ENCODE data around the gene CACNA1A. TPM values are rescaled to one million over a fixed set of nuclear protein-coding genes. Genes with fewer than 3 reads are reported as not detected.
"Not testable (repeated sequence)": the region's sequence is repeated elsewhere in the genome, so short reads cannot be mapped to it uniquely, and the experiment has no call there.

The CACNA1A gene
- total and polyA plus RNA-seq, 3 experiments from 2014 or later: 0.20 to 0.42 TPM; not detected in 1

GRCh38 chr19:13363954-13364353, 142.3 kb downstream of the CACNA1A start:
- Mint-ChIP-seq H3K4me1 (no peaks in the 10 kb centered on the region), H3K9me3 (peaks cover 8 to 14% (median 10%) of the 10 kb centered on the region in 5 donors), H3K36me3 (no peaks in the 10 kb centered on the region), H3K27me3 (peaks cover 21 to 24% of the 10 kb centered on the region in 2 donors), H3K27ac (no peak overlapping the region), H3K4me3 (no peak overlapping the region)
- H3K27ac ChIP-seq (ENCODE audit: low read depth, low read length): no peak overlapping the region
- H3K27me3 ChIP-seq (ENCODE audit: insufficient read depth, low read length, poor library complexity, severe bottlenecking): no peaks in the 10 kb centered on the region
- H3K4me3 ChIP-seq (ENCODE audit: low read length): no peak overlapping the region
- CTCF ChIA-PET: no interaction called here
- no peaks in the 10 kb centered on the region for H3K36me3 ChIP-seq (ENCODE audit: insufficient read depth, low read length)
- no peak for DNase-seq
- POLR2A ChIA-PET: no interaction called here
- H3K4me1 ChIP-seq (ENCODE audit: insufficient read depth, low read length): no peaks in the 10 kb centered on the region
- H3K9me3 ChIP-seq (ENCODE audit: low read length): no peaks in the 10 kb centered on the region

- Histone ChIP-seq H3K36me3 (ENCODE audit: insufficient read depth, low read length) (no peaks in the 10 kb centered on the region), H3K27ac (ENCODE audit: low read depth, low read length) (no peak overlapping the region), H3K27me3 (ENCODE audit: insufficient read depth, low read length, poor library complexity, severe bottlenecking) (no peaks in the 10 kb centered on the region), H3K4me3 (ENCODE audit: low read length) (no peak overlapping the region), H3K4me1 (ENCODE audit: insufficient read depth, low read length) (no peaks in the 10 kb centered on the region), H3K9me3 (ENCODE audit: low read length) (no peaks in the 10 kb centered on the region)
- H3K4me1 Mint-ChIP-seq: no peaks in the 10 kb centered on the region
- H3K9me3 Mint-ChIP-seq: peaks cover 8 to 16% (median 10%) of the 10 kb centered on the region in 5 donors
- no peak for DNase-seq
- H3K4me3 Mint-ChIP-seq: no peak overlapping the region
- ChIA-PET CTCF (no interaction called here), POLR2A (no interaction called here)
- no peaks in the 10 kb centered on the region for H3K36me3 Mint-ChIP-seq
- no peak overlapping the region for H3K27ac Mint-ChIP-seq
- peaks cover 21 to 24% of the 10 kb centered on the region in 2 donors for H3K27me3 Mint-ChIP-seq
Measured at GRCh38 chr19:13363245-13363644, 143.0 kb downstream of the CACNA1A start.

GRCh38 chr19:13362668-13363067, 143.6 kb downstream of the CACNA1A start:
- peaks cover 8 to 16% (median 10%) of the 10 kb centered on the region in 5 donors for H3K9me3 Mint-ChIP-seq
- Histone ChIP-seq H3K4me1 (ENCODE audit: insufficient read depth, low read length) (no peaks in the 10 kb centered on the region), H3K36me3 (ENCODE audit: insufficient read depth, low read length) (no peaks in the 10 kb centered on the region), H3K27ac (ENCODE audit: low read depth, low read length) (no peak overlapping the region), H3K9me3 (ENCODE audit: low read length) (no peaks in the 10 kb centered on the region), H3K4me3 (ENCODE audit: low read length) (no peak overlapping the region), H3K27me3 (ENCODE audit: insufficient read depth, low read length, poor library complexity, severe bottlenecking) (no peaks in the 10 kb centered on the region)
- H3K27ac Mint-ChIP-seq: no peak overlapping the region
- DNase-seq: no peak
- H3K27me3 Mint-ChIP-seq: peaks cover 21 to 24% of the 10 kb centered on the region in 2 donors
- CTCF ChIA-PET: no interaction called here
- no peaks in the 10 kb centered on the region for H3K36me3 Mint-ChIP-seq
- POLR2A ChIA-PET: no interaction called here
- H3K4me3 Mint-ChIP-seq: no peak overlapping the region
- H3K4me1 Mint-ChIP-seq: no peaks in the 10 kb centered on the region

- CTCF ChIA-PET: interaction anchor here (0.6 kb wide), 1 partner anchor 48 kb away, joined by 3 read pairs; no protein-coding TSS in a partner anchor
- peaks cover 8 to 16% (median 10%) of the 10 kb centered on the region in 5 donors for H3K9me3 Mint-ChIP-seq
- H3K4me1 Mint-ChIP-seq; H3K4me1 ChIP-seq (ENCODE audit: insufficient read depth, low read length); H3K4me3 ChIP-seq (ENCODE audit: low read length); H3K9me3 ChIP-seq (ENCODE audit: low read length); H3K36me3 ChIP-seq (ENCODE audit: insufficient read depth, low read length); H3K27ac Mint-ChIP-seq; H3K36me3 Mint-ChIP-seq; DNase-seq; H3K27me3 ChIP-seq (ENCODE audit: insufficient read depth, low read length, poor library complexity, severe bottlenecking); POLR2A ChIA-PET; H3K27ac ChIP-seq (ENCODE audit: low read depth, low read length); H3K4me3 Mint-ChIP-seq: not testable (repeated sequence)
- peaks cover 25 to 29% of the 10 kb centered on the region in 2 donors for H3K27me3 Mint-ChIP-seq
Measured at GRCh38 chr19:13361726-13362125, 144.6 kb downstream of the CACNA1A start.

- H3K27ac Mint-ChIP-seq: no peak overlapping the region
- peaks cover 6 to 16% (median 12%) of the 10 kb centered on the region in 5 donors for H3K9me3 Mint-ChIP-seq
- Histone ChIP-seq H3K9me3 (ENCODE audit: low read length) (no peaks in the 10 kb centered on the region), H3K27me3 (ENCODE audit: insufficient read depth, low read length, poor library complexity, severe bottlenecking) (no peaks in the 10 kb centered on the region), H3K36me3 (ENCODE audit: insufficient read depth, low read length) (no peaks in the 10 kb centered on the region), H3K4me1 (ENCODE audit: insufficient read depth, low read length) (no peaks in the 10 kb centered on the region), H3K4me3 (ENCODE audit: low read length) (no peak overlapping the region), H3K27ac (ENCODE audit: low read depth, low read length) (no peak overlapping the region)
- peaks cover 31 to 40% of the 10 kb centered on the region in 2 donors for H3K27me3 Mint-ChIP-seq
- H3K4me3 Mint-ChIP-seq: no peak overlapping the region
- DNase-seq: no peak
- H3K36me3 Mint-ChIP-seq: no peaks in the 10 kb centered on the region
- ChIA-PET CTCF (no interaction called here), POLR2A (no interaction called here)
- no peaks in the 10 kb centered on the region for H3K4me1 Mint-ChIP-seq
Measured at GRCh38 chr19:13356686-13357280, 149.5 kb downstream of the CACNA1A start.

- H3K4me3 ChIP-seq (ENCODE audit: low read length): no peak overlapping the region
- Mint-ChIP-seq H3K4me3 (no peak overlapping the region), H3K27me3 (peaks cover 25 to 36% of the 10 kb centered on the region in 2 donors), H3K27ac (no peak overlapping the region), H3K9me3 (peaks cover 5 to 16% (median 12%) of the 10 kb centered on the region in 5 donors), H3K4me1 (no peaks in the 10 kb centered on the region), H3K36me3 (no peaks in the 10 kb centered on the region)
- H3K9me3 ChIP-seq (ENCODE audit: low read length): no peaks in the 10 kb centered on the region
- no peak for DNase-seq
- POLR2A ChIA-PET: no interaction called here
- no peaks in the 10 kb centered on the region for H3K4me1 ChIP-seq (ENCODE audit: insufficient read depth, low read length)
- H3K36me3 ChIP-seq (ENCODE audit: insufficient read depth, low read length): no peaks in the 10 kb centered on the region
- no peaks in the 10 kb centered on the region for H3K27me3 ChIP-seq (ENCODE audit: insufficient read depth, low read length, poor library complexity, severe bottlenecking)
- H3K27ac ChIP-seq (ENCODE audit: low read depth, low read length): no peak overlapping the region
- CTCF ChIA-PET: no interaction called here
Measured at GRCh38 chr19:13356185-13356584, 150.1 kb downstream of the CACNA1A start.

- peaks cover 2 to 20% (median 12%) of the 10 kb centered on the region in 5 donors for H3K9me3 Mint-ChIP-seq
- H3K27me3 Mint-ChIP-seq: peaks cover 21 to 36% of the 10 kb centered on the region in 2 donors
- H3K4me1 ChIP-seq (ENCODE audit: insufficient read depth, low read length): no peaks in the 10 kb centered on the region
- H3K9me3 ChIP-seq (ENCODE audit: low read length): no peaks in the 10 kb centered on the region
- no peaks in the 10 kb centered on the region for H3K36me3 ChIP-seq (ENCODE audit: insufficient read depth, low read length)
- H3K27ac ChIP-seq (ENCODE audit: low read depth, low read length): no peak overlapping the region
- H3K27me3 ChIP-seq (ENCODE audit: insufficient read depth, low read length, poor library complexity, severe bottlenecking): no peaks in the 10 kb centered on the region
- H3K27ac Mint-ChIP-seq: no peak overlapping the region
- no peak overlapping the region for H3K4me3 ChIP-seq (ENCODE audit: low read length)
- H3K4me3 Mint-ChIP-seq: no peak overlapping the region
- no peaks in the 10 kb centered on the region for H3K4me1 Mint-ChIP-seq
- DNase-seq: no peak
- H3K36me3 Mint-ChIP-seq: no peaks in the 10 kb centered on the region
- CTCF ChIA-PET: no interaction called here
- POLR2A ChIA-PET: no interaction called here
Measured at GRCh38 chr19:13355356-13355755, 150.9 kb downstream of the CACNA1A start.

GRCh38 chr19:13353625-13354024, 152.7 kb downstream of the CACNA1A start:
- H3K27me3 ChIP-seq (ENCODE audit: insufficient read depth, low read length, poor library complexity, severe bottlenecking): no peaks in the 10 kb centered on the region
- no peaks in the 10 kb centered on the region for H3K36me3 ChIP-seq (ENCODE audit: insufficient read depth, low read length)
- H3K9me3 Mint-ChIP-seq: peaks cover 0 to 12% (median 9%) of the 10 kb centered on the region in 5 donors
- DNase-seq: no peak
- no peaks in the 10 kb centered on the region for H3K4me1 ChIP-seq (ENCODE audit: insufficient read depth, low read length)
- H3K27ac Mint-ChIP-seq: no peak overlapping the region
- ChIA-PET POLR2A (no interaction called here), CTCF (no interaction called here)
- H3K9me3 ChIP-seq (ENCODE audit: low read length): no peaks in the 10 kb centered on the region
- H3K4me3 Mint-ChIP-seq: no peak overlapping the region
- peaks cover 18 to 36% of the 10 kb centered on the region in 2 donors for H3K27me3 Mint-ChIP-seq
- H3K36me3 Mint-ChIP-seq: no peaks in the 10 kb centered on the region
- H3K4me1 Mint-ChIP-seq: no peaks in the 10 kb centered on the region
- no peak overlapping the region for H3K27ac ChIP-seq (ENCODE audit: low read depth, low read length)
- H3K4me3 ChIP-seq (ENCODE audit: low read length): no peak overlapping the region
